HEK293 (cell line): ENCODE results near the gene ARV1.

Experiments
- CTCF ChIA-PET: fragments of 350-600 bp; formaldehyde crosslinking; extraction: SDS; loops from one replicate; lab custom pipeline; 2021; ENCODE audit warnings: antibody characterized with exemption; lab: Yijun Ruan, JAX
- POLR2A ChIA-PET: fragments of 300-600 bp; formaldehyde crosslinking; extraction: SDS; loops from one replicate; lab custom pipeline; 2020; ENCODE audit warnings: antibody characterized with exemption, inconsistent platforms; lab: Yijun Ruan, JAX
- H3K27ac ChIP-seq: fragments of 200-500 bp; sonication (Bioruptor generic); 2 replicates; pipeline ENCODE4 v1.5.1; 2014; ENCODE audit warnings: low read depth, low read length, control low read depth, inconsistent platforms; ENCODE audit errors: extremely low read depth
- H3K36me3 ChIP-seq, 2 experiments: fragments of 200-500 bp in 1 of 2; sonication (Bioruptor generic) in 1 of 2; 1 replicate in 1 of 2; 2 replicates in 1 of 2; pipeline ENCODE4 v1.5.1; 2014 to 2017; ENCODE audit warnings: inconsistent platforms in 2 of 2, low read length in 2 of 2; ENCODE audit not compliant: control insufficient read depth in 2 of 2, insufficient read depth in 1 of 2
- H3K4me1 ChIP-seq: fragments of 200-500 bp; sonication (Bioruptor generic); 2 replicates; pipeline ENCODE4 v1.5.1; 2014; ENCODE audit warnings: mild to moderate bottlenecking, low read length, inconsistent platforms; ENCODE audit not compliant: control insufficient read depth, insufficient read depth
- H3K4me3 ChIP-seq: 2 replicates; pipeline ENCODE4 v1.5.1; 2011; ENCODE audit warnings: low read depth, mild to moderate bottlenecking, control low read depth, low read length, moderate library complexity
- H3K9me3 ChIP-seq: fragments of 200-500 bp; sonication (Bioruptor generic); 2 replicates; pipeline ENCODE4 v1.5.1; 2014; ENCODE audit warnings: low read depth, low read length, inconsistent platforms; ENCODE audit not compliant: control insufficient read depth, insufficient read depth
- KLF17 ChIP-seq: fragments of 450-650 bp; formaldehyde crosslinking; IDR thresholded peaks from 2 replicates; pipeline ENCODE4 v1.5.1; 2016; ENCODE audit warnings: missing biosample characterization, missing genetic modification characterization
- OSR2 ChIP-seq: fragments of 450-650 bp; formaldehyde crosslinking; IDR thresholded peaks from 2 replicates; pipeline ENCODE4 v1.5.1; 2016; ENCODE audit warnings: missing biosample characterization, missing genetic modification characterization
- PBX3 ChIP-seq: sonication (generic); formaldehyde crosslinking; IDR thresholded peaks from 2 replicates; pipeline ENCODE4 v1.8.1; 2022; ENCODE audit warnings: mild to moderate bottlenecking, moderate library complexity, missing genetic modification reagents
- PRDM2 ChIP-seq: fragments of 450-650 bp; formaldehyde crosslinking; IDR thresholded peaks from 2 replicates; pipeline ENCODE4 v1.5.1; 2016; ENCODE audit warnings: missing biosample characterization, missing genetic modification characterization, borderline replicate concordance
- ZBTB11 ChIP-seq: fragments of 450-650 bp; formaldehyde crosslinking; conservative IDR thresholded peaks from 2 replicates; pipeline ENCODE4 v1.5.1; 2016; ENCODE audit warnings: low read depth, missing biosample characterization, missing genetic modification characterization
- ZBTB6 ChIP-seq: fragments of 450-650 bp; formaldehyde crosslinking; IDR thresholded peaks from 2 replicates; pipeline ENCODE4 v1.5.1; 2017; ENCODE audit warnings: missing biosample characterization, missing genetic modification characterization
- ZBTB7A ChIP-seq: fragments of 450-650 bp; formaldehyde crosslinking; IDR thresholded peaks from 2 replicates; pipeline ENCODE4 v1.5.1; 2016; ENCODE audit warnings: low read depth, missing biosample characterization, missing genetic modification characterization
- ZNF114 ChIP-seq: fragments of 450-650 bp; formaldehyde crosslinking; IDR thresholded peaks from 2 replicates; pipeline ENCODE4 v1.5.0; 2017; ENCODE audit warnings: missing biosample characterization, missing genetic modification characterization
- ZNF133 ChIP-seq: fragments of 450-650 bp; formaldehyde crosslinking; IDR thresholded peaks from 2 replicates; pipeline ENCODE4 v1.5.1; 2016; ENCODE audit warnings: missing biosample characterization, missing genetic modification characterization
- ZNF155 ChIP-seq: fragments of 450-650 bp; formaldehyde crosslinking; IDR thresholded peaks from 2 replicates; pipeline ENCODE4 v1.5.1; 2016; ENCODE audit warnings: missing biosample characterization, missing genetic modification characterization
- ZNF169 ChIP-seq: fragments of 450-650 bp; formaldehyde crosslinking; IDR thresholded peaks from 2 replicates; pipeline ENCODE4 v1.5.1; 2016; ENCODE audit warnings: missing biosample characterization, missing genetic modification characterization
- ZNF248 ChIP-seq: fragments of 450-650 bp; formaldehyde crosslinking; IDR thresholded peaks from 2 replicates; pipeline ENCODE4 v1.5.1; 2017; ENCODE audit warnings: missing biosample characterization, missing genetic modification characterization
- ZNF366 ChIP-seq: fragments of 450-650 bp; formaldehyde crosslinking; conservative IDR thresholded peaks from 2 replicates; pipeline ENCODE4 v1.5.1; 2016; ENCODE audit warnings: missing biosample characterization, missing genetic modification characterization
- ZNF510 ChIP-seq: fragments of 450-650 bp; formaldehyde crosslinking; IDR thresholded peaks from 2 replicates; pipeline ENCODE4 v1.5.1; 2018; ENCODE audit warnings: mild to moderate bottlenecking, missing genetic modification characterization, missing biosample characterization; ENCODE audit not compliant: insufficient replicate concordance
- ZNF529 ChIP-seq: fragments of 450-650 bp; formaldehyde crosslinking; IDR thresholded peaks from 2 replicates; pipeline ENCODE4 v1.5.1; 2017; ENCODE audit warnings: missing genetic modification characterization, missing biosample characterization; ENCODE audit not compliant: insufficient replicate concordance
- ZNF600 ChIP-seq: fragments of 450-650 bp; formaldehyde crosslinking; IDR thresholded peaks from 2 replicates; pipeline ENCODE4 v1.5.1; 2016; ENCODE audit warnings: missing biosample characterization, missing genetic modification characterization
- ZNF629 ChIP-seq: fragments of 450-650 bp; formaldehyde crosslinking; IDR thresholded peaks from 2 replicates; pipeline ENCODE4 v1.5.1; 2017; ENCODE audit warnings: missing biosample characterization, missing genetic modification characterization
- ZNF645 ChIP-seq: fragments of 450-650 bp; formaldehyde crosslinking; IDR thresholded peaks from 2 replicates; pipeline ENCODE4; 2016; ENCODE audit warnings: missing biosample characterization, missing genetic modification characterization
- ZNF777 ChIP-seq: fragments of 450-650 bp; formaldehyde crosslinking; IDR thresholded peaks from 2 replicates; pipeline ENCODE4 v1.5.1; 2017; ENCODE audit warnings: missing biosample characterization, missing genetic modification characterization, borderline replicate concordance
- ZXDB ChIP-seq: fragments of 450-650 bp; formaldehyde crosslinking; IDR thresholded peaks from 2 replicates; pipeline ENCODE4 v1.5.1; 2016; ENCODE audit warnings: missing biosample characterization, missing genetic modification characterization

The ARV1 gene

GRCh38 chr1:230992100-230992774, 13.3 kb downstream of the ARV1 start:
- ChIA-PET POLR2A (interaction anchor here (1.4 kb wide), 1 partner anchor 10 kb away, joined by 4 read pairs; no protein-coding TSS in a partner anchor), CTCF (interaction anchor here (0.6 to 1.8 kb wide), 2 partner anchors 13 to 1368 kb away, joined by 3 to 5 read pairs; partner anchors contain the start of genes ARV1 and TTC13)
- peaks cover 60 to 63% of the 10 kb centered on the region in 2 experiments for H3K36me3 ChIP-seq

GRCh38 chr1:230994860-230995259, 16.0 kb downstream of the ARV1 start:
- CTCF ChIA-PET = interaction anchor here (0.6 kb wide), 1 partner anchor 611 kb away, joined by 4 read pairs; no protein-coding TSS in a partner anchor
- Histone ChIP-seq H3K27ac (no peak overlapping the region), H3K9me3 (no peaks in the 10 kb centered on the region), H3K4me1 (peaks cover 5% of the 10 kb centered on the region; the same call in 1 of the 2 replicates), H3K4me3 (no peak overlapping the region), H3K36me3 (peaks cover 77 to 78% of the 10 kb centered on the region in 2 experiments)
- POLR2A ChIA-PET = no interaction called here
- TF ChIP-seq ZBTB6 (no peak), ZBTB11 (tag by site-specific recombination) (no peak), KLF17 (tag by site-specific recombination) (no peak), ZNF777 (tag by site-specific recombination) (no peak), PRDM2 (no peak), ZNF510 (tag by site-specific recombination) (no peak), ZNF169 (tag by site-specific recombination) (no peak), ZNF248 (tag by site-specific recombination) (no peak), ZNF529 (tag by site-specific recombination) (no peak), ZNF645 (tag by site-specific recombination) (no peak), ZNF114 (tag by site-specific recombination) (no peak), ZXDB (tag by site-specific recombination) (no peak), ZNF155 (tag by site-specific recombination) (no peak), ZBTB7A (tag by site-specific recombination) (no peak)

More at GRCh38 chr1:230992100-230992774, 13.3 kb downstream of the ARV1 start:
- no peak overlapping the region for H3K4me3 ChIP-seq
- H3K4me1 ChIP-seq = peaks cover 5% of the 10 kb centered on the region; the same call in 1 of the 2 replicates
- no peak overlapping the region for H3K27ac ChIP-seq
- no peaks in the 10 kb centered on the region for H3K9me3 ChIP-seq
- TF ChIP-seq ZNF133 (tag by site-specific recombination) = no peak
- peak; percentile 25; the same call in 1 of the 2 replicates for TF ChIP-seq ZNF600
- peak; percentile 32; the same call in 1 of the 2 replicates for TF ChIP-seq ZNF629 (tag by site-specific recombination)
- TF ChIP-seq ZNF366 = 0 out of 2 replicates have a peak, but pooled peaks have one; percentile 23
- no peak for TF ChIP-seq PBX3 (CRISPR knock-in tag)
- peak; percentile 54; the same call in 1 of the 2 replicates for TF ChIP-seq OSR2 (tag by site-specific recombination)
